Glomerular endothelial cell (primary cell): Measurements from ENCODE around the gene CORO1C. TPM values are rescaled to one million over a fixed set of nuclear protein-coding genes. Genes with fewer than 3 reads are reported as not detected.

Experiments
- DNase-seq: peaks from one replicate; pipeline ENCODE4 v3.0.0-alpha.2; 2011; ENCODE audit warnings: low read depth, low spot score; ENCODE audit errors: extremely low read depth
- total RNA-seq: library from RNA; depleted of rRNA; stranded (reverse); fragments of >200 nt; gene quantifications from 2 replicates; pipeline ENCODE4 v1.2.3, GENCODE V29; 2015

CORO1C gene
- total RNA-seq, 1 donor from 2014 or later: 291 TPM

DNA sequence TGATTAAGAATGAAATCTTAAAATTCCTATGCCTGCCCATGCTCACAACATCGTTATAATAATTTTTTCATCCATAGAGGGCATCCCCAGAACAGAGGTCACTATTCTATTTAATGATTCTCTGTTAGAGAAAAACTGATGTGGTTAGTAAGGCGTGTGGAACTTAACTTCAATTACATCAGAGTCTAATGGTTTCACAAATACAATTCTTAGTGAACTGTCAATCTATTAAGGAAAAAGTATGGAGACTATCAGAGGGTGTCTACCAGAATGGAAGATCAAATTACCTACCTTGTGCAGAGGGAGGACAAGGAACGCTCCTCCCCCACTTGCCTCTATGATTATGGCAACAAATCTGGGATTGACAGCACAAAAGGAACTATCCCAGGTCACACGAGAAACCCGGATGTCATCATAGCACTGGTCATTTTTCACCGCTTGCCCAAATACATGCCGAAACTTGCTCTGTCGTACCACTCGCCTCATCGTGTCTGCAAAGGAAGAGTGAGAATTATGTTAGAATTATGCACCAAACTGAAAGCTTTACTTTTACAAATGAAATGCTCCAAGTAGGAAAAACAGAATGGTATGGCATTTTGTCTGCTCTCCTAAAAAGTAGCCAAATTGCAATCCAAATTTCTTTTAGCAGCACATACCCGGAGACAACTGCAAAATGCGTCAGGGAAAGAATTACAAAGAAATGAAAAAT lies 30.3 kb downstream of the CORO1C start:
- no peak for DNase-seq

DNA sequence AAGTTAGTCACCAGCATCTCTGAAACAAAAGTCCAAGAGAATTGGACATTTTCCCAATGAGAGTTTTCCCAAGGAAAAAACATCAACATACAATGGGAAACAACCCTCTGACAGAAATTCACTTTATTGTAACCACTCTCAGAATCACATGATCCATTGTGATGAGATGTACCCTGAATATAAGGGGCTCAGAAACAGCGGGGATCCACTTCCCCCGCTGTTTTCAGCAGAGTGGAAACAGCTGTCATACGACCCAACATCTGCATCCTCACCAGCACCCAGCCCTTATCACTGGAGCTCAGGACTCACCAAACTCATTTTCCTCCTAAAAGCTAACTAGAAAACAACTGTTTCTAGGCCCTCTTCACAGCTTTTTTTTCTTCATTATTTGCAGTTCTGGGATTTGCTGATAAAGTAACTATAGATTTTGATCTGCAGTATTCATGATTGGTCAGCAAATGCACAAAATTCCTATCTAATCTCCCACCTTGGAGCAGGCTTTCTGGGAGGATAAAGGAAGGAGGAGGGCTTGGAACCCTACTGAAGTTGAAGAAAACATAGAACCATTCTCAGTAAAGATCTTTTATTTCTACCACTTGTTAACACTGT lies 31.3 kb downstream of the CORO1C start:
- DNase-seq: no peak

DNA sequence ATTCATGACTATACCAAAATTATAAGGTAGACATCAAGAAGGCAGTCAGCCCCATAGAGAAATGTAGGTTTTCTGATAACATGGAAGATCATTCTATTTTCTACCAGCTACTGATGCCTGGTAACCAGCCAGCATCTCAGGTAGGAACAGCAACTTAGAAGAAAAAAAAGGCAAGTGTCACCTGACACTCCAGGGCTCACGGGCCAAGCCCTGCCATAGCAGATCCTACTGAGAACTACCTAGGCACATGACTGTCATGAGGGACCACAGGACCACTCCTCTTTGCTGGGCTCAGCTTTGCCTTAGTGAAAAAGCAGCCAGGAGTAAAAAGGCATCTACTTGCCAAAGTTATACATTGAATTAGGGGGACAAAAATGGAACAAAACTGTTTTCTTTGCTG lies 33.4 kb downstream of the CORO1C start:
- DNase-seq: no peak

DNA sequence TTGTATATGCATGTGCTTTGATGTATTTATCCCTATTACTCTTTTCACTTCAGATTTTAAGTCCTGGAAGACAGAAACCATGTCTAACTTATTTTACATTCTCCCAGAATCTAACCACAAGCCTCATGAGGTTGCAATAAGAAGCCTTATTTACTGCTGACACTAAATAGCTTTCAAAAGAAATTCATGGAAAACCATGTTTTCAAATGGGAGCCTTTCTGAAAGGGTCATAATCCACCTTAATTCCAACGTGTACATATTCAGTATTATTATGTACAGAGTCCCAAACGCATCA lies 34.4 kb downstream of the CORO1C start:
- no peak for DNase-seq

DNA sequence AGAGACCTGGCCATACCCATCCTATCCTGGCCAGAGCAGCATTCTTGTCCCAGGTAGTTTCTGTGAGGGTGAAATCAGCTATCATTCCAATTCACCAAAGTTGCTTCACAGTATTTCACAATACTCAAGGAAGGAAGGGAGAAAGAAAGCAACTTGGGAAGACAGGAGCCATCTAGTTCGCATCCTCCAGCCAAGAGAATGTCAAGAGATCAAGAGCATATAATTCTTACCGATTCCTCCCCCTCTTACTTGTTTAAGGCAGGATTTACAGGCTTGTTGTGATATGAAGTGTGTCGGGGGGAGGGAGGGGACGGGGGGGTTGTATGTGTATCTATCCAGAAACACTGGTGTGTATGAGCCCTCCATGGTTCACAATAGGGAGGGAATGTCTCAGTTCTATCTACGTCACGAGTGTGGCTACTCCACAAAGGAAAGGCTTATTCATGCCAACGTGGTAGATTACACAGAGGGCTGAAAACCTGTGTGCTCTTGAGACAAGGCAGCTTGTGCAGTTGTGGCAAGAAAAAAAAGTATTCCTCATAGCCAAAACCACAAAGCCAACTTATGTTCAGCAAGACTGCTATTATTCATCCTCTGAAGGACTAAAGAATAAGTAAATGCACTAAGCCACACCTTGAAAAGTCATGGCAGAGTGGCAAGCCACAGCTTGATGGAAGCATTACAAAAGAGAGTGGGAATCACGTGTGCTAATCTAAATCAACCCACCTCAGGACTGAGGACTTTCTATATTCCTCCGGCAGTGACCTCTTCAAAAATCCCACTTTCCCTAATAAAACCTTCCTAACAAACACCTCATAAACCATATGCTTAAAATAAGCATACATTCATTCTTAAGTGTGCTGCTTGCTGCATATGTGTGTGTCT lies 35.0 kb downstream of the CORO1C start:
- DNase-seq: no peak

DNA sequence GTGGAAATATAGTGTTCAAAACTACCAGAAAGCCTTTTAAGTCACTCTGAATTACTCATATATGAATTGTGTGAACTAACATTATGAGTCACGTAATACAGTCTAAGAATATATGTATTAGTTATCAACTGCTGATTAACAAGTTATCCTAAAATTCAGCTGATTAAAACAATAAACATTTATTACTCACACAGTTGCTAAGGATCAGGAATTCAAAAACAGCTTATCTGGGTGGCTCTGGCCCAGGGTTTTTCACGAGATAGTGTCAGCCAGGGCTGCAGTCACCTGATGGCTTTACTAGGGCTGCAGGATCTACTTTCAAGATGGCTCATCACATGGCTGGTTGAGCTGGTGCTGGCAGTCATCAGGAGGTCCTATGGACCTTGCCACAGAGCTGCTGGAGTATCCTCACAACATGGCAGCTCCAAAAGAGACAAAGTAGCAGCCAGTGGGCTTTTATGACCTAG lies 36.5 kb downstream of the CORO1C start:
- DNase-seq: no peak

DNA sequence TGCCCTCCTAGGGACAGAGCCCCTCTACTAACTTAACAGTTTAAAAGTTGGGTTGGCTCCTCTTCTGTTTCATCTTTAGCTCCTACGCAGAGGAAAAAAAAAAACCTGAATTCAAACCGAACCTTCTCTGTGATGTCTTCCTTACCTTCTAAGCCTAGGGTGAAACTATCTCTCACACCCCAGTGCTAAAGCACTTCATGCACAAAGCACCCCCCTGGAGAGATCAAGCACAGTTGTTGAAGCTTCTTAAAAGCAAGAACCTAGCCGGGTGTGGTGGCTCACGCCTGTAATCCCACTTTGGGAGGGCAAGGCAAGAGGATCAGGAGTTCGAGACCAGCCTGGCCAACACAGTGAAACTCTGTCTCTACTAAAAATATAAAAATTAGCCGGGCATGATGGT lies 37.6 kb downstream of the CORO1C start:
- no peak for DNase-seq

DNA sequence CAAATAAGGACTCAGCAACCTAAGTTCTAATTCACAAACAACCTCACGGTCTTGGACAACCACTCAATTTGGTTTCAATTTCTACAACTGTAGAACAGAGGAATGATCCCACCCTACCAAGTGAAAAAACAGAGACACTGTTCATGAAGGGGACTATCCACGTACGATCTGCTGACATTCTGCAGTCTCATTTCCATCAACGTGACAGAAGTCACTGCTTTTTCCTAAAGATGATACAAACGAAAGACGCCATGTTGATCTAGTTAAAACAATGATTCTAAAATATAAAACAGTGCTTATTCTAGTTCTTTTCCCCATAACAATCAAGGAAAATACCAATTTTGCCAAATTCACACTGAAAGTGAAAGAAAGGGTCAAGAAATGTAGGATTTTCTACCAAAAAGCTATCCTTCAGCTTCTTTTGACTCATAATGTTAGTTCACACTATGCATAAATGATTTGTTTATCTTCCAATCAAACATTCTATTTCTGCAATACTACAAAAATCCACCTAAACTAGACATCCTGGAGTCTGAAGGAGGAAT lies 38.1 kb downstream of the CORO1C start:
- no peak for DNase-seq

DNA sequence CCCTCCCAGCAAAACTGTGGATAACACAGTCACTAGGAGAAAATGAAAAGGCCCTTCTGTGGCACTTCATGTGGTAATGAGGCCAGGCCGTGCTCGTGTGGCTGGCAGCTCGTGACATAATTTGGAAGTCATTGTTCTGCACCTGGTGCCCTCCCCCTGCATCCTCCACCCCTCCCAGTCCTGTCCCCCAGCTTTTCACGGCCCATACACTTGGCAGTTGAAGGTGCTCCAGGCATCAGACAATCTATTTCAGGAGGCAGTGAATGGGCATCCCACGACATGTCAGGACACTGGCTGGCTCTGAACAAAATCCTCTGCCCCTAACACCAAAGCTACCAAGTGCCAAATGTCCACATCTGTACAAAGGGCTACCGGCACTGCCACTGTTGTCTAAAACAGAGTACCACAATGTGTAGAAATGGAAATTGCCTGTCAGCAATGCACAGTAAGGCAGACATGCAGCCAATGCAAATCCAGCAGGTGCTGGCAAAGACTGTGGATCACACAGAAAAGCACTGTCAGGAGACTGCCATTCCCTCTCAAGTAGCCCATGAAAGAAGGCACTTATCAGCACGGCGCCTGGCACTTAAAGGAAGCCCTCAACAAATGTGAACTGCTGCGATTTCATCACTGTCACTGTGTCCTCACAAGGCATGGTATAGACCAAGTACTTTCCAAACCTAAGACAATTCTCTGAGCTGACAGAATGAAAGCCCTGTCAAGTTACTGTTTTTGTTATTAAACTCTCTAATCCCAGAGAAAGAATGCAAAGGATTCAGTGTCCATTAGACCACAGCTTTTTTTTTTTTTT lies 39.1 kb downstream of the CORO1C start:
- no peak for DNase-seq

DNA sequence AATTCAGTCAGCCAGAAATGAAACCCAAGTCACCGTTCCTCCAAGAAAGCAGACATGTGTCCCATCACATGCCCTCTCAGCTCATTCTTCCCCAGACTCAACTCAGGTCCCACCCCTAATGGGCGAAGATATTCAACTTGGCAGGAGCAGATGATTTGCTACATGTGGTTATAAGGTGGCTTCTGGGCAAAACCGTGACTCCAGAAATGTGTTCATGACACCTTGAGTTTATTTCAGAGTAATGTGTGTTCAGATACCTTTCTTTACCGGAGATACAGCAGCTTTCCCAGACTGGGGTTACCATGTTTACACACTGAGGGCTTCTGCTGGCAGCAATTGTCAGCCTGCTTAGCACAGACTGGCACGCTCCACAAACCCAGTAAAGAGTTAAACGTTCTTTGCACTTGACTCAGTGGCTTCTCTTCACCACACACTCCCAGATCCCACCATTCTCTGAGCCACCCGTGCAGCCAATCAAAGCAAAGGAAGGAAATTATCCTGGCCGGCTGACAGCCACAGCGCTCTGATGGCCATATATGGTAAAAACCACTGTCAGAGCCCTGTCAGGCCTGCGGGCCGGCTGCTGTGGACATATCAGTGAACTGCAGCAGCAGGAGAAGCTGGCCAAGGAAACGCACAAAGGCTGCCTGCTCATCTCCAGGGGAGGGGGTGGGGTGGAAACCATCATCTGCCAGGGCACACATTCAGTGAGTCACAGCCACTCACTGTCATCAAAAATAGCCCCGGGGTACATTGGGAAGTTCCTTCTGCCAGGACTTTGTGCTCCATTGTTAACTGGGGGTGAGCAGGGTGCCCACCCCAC lies 39.9 kb downstream of the CORO1C start:
- DNase-seq: peak; percentile 94

DNA sequence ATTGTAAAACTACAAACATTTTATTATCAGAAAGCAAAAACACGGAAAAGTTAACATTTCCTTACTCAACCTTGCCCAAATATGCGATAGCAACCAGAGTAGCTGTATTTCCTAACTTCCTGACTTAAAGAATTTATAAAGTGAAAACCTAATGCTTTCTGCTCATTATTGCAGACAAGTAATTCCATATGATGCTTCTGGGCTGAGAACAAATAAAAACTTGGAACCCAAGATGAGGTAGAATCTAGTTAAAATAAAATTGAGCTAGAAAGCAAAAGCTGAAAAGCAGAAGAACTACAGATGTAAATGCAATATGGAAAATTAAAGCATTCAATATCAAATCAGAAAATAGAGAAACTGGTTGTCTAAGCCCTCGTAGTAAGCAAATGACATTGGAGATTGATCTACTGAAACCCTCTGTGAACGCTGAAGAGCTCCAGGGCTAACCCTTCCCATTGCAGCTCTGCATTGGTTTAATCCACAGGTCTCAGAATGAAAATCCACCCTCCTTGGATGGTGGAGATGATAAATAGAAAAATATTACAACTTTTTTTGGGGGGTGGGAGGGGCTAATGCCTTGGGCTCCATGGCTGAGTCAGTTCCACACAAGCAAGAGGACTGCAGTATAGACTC lies 40.7 kb downstream of the CORO1C start:
- no peak for DNase-seq

DNA sequence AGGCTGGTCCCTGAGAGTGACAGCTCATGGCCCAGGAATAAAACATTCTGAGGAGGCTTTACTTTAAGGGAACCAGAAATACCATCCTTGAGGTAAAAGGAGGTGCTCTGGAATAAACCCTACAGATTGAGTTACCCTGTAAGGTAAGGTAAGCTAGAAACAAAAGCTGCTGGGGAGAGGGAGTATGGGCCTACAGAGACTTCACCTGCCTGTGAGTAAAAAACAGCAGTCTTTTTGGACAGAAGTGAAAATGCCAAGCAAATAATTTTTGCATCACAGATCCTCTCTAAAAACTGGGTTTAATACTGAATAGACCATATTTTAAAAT lies 41.2 kb downstream of the CORO1C start:
- no peak for DNase-seq

DNA sequence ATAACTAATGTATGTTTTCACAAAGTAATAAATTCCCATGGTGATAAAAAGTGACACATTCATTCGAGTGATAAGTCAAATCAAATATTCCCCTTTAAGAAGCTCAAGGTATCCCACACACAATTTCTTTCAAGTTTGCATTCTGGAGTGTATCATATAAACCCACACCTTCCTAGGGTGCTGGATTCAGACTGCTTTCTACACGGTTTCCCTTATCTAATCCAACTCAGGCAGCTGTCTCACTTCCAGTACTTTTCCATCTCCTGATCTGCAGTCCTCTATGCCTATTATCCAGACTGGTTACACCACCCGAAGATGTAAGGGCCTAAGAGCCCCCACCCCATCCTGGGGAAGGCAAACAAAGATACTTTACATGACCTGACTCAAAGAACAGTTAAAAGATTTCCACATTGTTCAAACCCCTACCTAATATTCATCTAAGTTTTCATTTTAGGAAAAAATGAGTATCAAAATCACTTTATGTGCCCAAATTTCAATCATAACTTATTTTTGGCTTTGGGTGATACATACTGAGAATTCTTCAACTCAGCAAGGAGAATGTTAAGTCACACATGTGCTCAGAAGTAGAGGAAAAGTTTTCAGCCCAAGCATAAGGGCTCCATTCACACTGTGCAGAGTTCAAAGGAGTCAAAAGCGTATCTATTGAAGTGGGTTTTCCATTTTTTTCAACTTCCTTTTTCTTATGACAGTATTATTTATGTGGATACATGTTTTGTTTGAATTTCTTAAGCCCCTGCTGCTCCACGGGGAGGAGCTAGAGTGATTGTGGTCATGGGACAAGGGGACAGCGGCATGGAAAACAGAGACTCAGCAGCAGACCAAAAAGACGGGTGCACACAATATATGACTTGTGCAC lies 41.8 kb downstream of the CORO1C start:
- DNase-seq: no peak

DNA sequence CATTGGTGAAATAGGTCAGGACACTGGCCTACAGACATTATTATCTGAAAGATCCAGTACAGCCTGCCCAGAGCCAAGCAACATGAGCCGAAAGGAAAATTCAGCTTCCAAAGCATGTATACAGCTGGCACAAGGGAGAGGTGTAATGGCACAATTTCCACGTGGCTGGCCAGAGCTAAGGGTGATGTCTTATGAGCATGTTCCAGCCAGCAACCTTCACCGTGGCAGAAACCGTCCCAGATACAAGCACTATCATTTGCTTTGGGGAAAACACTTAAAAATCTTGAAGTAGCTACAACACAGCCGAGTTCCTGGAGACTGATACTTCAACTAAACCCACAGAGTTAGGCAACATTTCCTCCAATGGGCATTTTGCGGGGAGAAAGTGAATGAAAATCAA lies 44.5 kb downstream of the CORO1C start:
- no peak for DNase-seq

DNA sequence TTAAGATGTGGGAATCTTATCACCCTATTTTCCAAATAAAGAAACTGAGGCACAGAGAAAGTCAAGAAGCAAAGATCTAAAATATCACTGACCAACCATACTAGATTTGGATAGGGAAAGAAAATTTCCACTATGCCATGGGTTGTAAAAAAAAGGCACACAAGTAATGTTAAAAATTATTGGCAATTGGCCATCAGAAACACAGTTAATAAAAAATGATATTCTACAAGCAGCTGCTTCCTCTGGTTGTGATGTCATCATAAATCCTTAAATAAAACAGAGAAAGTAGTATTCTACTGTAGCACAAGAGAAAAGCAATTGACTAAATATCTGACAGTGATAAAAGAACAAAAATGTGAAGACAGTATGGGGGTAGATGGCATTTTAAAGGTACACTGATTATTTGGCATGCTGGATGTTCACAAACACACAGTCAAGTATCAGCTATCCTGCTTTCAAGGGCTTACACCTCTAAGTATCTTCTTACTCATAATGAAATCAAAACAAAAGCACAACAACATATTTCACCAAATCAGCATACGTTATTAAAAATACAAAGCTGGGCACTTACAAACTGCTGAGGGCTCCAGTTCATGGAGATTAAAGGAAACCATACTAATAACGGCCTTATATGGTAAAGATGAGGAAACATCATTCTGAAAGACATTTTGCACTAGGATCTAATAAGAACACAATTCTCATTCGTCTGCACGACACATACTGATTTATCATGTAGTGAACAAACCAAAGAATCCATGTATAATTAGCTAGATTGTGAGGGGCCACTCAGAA lies 45.7 kb downstream of the CORO1C start:
- no peak for DNase-seq

DNA sequence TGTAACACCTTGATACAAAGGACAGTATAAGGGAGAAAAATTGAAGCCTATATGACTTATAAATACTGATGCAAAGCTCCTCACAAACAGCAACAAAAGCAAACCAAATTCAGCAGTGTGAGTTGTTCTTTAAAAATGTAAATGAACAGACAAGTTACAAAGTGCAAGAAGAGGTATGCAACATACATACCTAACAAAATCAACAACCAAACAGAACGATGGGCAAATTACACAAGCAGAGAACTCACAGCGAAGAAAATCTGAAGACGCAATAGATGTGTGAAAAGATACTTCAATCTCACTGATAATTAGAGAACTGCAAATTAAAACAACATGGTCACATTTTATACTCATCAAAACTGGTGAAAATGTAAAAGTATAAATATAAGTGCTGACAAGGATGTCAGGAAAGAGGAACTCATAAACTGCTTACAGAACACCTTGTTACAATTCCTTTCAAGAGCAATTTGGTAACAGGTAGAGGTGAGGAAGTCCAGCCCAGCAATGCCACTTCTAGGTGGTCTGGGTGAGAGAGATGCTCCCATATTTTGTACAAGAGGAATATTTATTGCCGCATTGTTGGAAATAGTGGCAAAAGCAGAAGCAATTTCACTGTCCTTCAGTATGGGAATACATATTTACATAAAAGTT lies 47.3 kb downstream of the CORO1C start:
- DNase-seq: no peak

DNA sequence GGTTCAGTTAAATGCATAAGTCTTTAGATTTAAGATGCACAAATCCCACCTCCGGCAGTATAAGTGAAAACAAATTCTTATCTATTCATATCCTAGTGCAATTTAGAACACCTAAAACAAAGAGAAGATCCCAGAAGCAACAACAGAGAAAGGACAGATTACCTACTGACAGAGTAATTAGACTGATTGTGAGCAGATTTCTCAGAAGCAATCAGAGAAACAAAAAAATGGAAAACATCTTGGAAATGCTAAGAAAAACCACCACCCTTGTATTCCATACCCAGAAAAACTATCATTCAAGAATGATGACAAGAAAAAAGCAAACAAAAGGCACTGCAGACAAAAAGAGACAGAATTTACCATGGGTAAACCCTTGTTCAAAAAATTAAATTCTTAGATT lies 50.0 kb downstream of the CORO1C start:
- no peak for DNase-seq
